Body of pancreas (tissue), 4 donors: ENCODE data around the gene CEP44.

Experiments
- POLR2A ChIP-seq, 3 donors: fragments of 450-650 bp; IDR thresholded peaks; one replicate each; pipeline ENCODE4 v1.6.1; 2016; ENCODE audit warnings: antibody characterized with exemption in 3 of 3, mild to moderate bottlenecking in 2 of 3
- TF ChIP-seq, protein P1 (sequence below), 7 experiments: fragments of 450-650 bp in 4 of 7; fragments of 200-600 bp in 3 of 7; sonication (generic) in 3 of 7; IDR thresholded peaks; one replicate each; pipeline ENCODE4 v1.5.1; 2016 to 2019; ENCODE audit warnings: antibody characterized with exemption in 7 of 7

DNA sequence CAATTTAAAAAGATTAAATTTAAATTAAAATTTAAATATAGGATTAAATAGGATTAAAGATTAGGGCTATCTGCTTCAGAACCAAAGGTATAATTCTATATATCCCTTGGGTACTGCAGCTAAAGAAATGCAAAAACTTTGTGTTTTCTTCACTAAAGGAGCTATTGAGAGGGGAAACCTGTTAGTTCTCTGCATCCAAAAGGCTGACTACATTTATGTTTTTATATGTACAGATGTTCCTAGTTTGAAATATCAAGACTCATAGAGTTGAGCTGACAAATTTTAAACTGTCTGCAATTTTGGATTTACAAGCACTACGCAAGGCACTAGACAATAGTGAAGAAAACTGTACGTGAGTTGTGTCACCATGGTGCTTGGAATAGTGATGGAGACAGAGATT is 95.2 kb downstream of the CEP44 start:
- TF ChIP-seq POLR2A (IDR thresholded peaks at IDR 0.05): no peak
- TF ChIP-seq, protein P1, sequence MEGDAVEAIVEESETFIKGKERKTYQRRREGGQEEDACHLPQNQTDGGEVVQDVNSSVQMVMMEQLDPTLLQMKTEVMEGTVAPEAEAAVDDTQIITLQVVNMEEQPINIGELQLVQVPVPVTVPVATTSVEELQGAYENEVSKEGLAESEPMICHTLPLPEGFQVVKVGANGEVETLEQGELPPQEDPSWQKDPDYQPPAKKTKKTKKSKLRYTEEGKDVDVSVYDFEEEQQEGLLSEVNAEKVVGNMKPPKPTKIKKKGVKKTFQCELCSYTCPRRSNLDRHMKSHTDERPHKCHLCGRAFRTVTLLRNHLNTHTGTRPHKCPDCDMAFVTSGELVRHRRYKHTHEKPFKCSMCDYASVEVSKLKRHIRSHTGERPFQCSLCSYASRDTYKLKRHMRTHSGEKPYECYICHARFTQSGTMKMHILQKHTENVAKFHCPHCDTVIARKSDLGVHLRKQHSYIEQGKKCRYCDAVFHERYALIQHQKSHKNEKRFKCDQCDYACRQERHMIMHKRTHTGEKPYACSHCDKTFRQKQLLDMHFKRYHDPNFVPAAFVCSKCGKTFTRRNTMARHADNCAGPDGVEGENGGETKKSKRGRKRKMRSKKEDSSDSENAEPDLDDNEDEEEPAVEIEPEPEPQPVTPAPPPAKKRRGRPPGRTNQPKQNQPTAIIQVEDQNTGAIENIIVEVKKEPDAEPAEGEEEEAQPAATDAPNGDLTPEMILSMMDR (IDR thresholded peaks at IDR 0.05): no peak
